ENCODE measurements around the gene ADK.

Gene ADK

GRCh38 chr10:74275755-74276290, 124.8 kb downstream of the ADK start:
- no peak overlapping the region for H3K4me3 Mint-ChIP-seq
- H3K27me3 Mint-ChIP-seq (ENCODE audit: low read depth, poor library complexity) = no peaks in the 10 kb centered on the region
- TF ChIP-seq, protein P1, sequence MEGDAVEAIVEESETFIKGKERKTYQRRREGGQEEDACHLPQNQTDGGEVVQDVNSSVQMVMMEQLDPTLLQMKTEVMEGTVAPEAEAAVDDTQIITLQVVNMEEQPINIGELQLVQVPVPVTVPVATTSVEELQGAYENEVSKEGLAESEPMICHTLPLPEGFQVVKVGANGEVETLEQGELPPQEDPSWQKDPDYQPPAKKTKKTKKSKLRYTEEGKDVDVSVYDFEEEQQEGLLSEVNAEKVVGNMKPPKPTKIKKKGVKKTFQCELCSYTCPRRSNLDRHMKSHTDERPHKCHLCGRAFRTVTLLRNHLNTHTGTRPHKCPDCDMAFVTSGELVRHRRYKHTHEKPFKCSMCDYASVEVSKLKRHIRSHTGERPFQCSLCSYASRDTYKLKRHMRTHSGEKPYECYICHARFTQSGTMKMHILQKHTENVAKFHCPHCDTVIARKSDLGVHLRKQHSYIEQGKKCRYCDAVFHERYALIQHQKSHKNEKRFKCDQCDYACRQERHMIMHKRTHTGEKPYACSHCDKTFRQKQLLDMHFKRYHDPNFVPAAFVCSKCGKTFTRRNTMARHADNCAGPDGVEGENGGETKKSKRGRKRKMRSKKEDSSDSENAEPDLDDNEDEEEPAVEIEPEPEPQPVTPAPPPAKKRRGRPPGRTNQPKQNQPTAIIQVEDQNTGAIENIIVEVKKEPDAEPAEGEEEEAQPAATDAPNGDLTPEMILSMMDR (IDR thresholded peaks at IDR 0.05) = no peak
- H3K4me1 Mint-ChIP-seq = peaks cover 13% of the 10 kb centered on the region
- H3K9me3 Mint-ChIP-seq = no peaks in the 10 kb centered on the region
- no peaks in the 10 kb centered on the region for H3K36me3 Mint-ChIP-seq (ENCODE audit: low read depth)
- no peak for DNase-seq
- no peak overlapping the region for H3K27ac Mint-ChIP-seq

- H3K4me3 Mint-ChIP-seq = no peak overlapping the region
- no peaks in the 10 kb centered on the region for H3K36me3 Mint-ChIP-seq (ENCODE audit: low read depth)
- H3K27ac Mint-ChIP-seq = no peak overlapping the region
- H3K27me3 Mint-ChIP-seq (ENCODE audit: low read depth, poor library complexity) = no peaks in the 10 kb centered on the region
- TF ChIP-seq, protein P1 (IDR thresholded peaks at IDR 0.05) = no peak
- H3K9me3 Mint-ChIP-seq = no peaks in the 10 kb centered on the region
- no peak for DNase-seq
- H3K4me1 Mint-ChIP-seq = peaks cover 13% of the 10 kb centered on the region
Observed at GRCh38 chr10:74276416-74276815, 125.4 kb downstream of the ADK start.

GRCh38 chr10:74282151-74282847, 131.3 kb downstream of the ADK start:
- H3K27ac Mint-ChIP-seq = no peak overlapping the region
- H3K27me3 Mint-ChIP-seq (ENCODE audit: low read depth, poor library complexity) = peaks cover 2% of the 10 kb centered on the region
- DNase-seq = no peak
- TF ChIP-seq, protein P1 (IDR thresholded peaks at IDR 0.05) = no peak
- no peaks in the 10 kb centered on the region for H3K4me1 Mint-ChIP-seq
- peaks cover 5% of the 10 kb centered on the region for H3K9me3 Mint-ChIP-seq
- H3K4me3 Mint-ChIP-seq = no peak overlapping the region
- H3K36me3 Mint-ChIP-seq (ENCODE audit: low read depth) = peaks cover 6% of the 10 kb centered on the region

DNA sequence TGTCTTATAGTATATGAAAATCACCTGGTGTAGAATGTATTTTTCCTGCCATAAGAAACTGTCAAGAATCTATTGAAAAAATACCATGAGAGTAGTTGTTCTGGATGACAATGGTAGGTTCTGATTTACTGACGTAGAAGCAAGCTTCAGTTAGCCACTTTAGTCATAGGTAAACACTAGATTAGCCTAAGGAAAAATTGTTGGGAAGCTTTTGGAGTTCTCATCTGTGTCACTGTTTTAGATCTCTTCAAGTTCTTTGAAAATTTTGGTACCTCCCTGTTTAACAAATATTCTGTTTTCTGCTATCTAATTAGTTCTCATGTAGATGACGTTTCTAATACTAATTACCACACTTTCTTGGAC, 131.8 kb downstream of the ADK start:
- peaks cover 6% of the 10 kb centered on the region for H3K36me3 Mint-ChIP-seq (ENCODE audit: low read depth)
- no peaks in the 10 kb centered on the region for H3K4me1 Mint-ChIP-seq
- H3K27me3 Mint-ChIP-seq (ENCODE audit: low read depth, poor library complexity) = peaks cover 2% of the 10 kb centered on the region
- peaks cover 5% of the 10 kb centered on the region for H3K9me3 Mint-ChIP-seq
- TF ChIP-seq, protein P1 (IDR thresholded peaks at IDR 0.05) = no peak
- H3K4me3 Mint-ChIP-seq = no peak overlapping the region
- no peak overlapping the region for H3K27ac Mint-ChIP-seq
- DNase-seq = no peak

- no peak for DNase-seq
- Mint-ChIP-seq H3K4me3 (no peak overlapping the region), H3K9me3 (peaks cover 5% of the 10 kb centered on the region), H3K4me1 (peaks cover 29% of the 10 kb centered on the region), H3K27me3 (ENCODE audit: low read depth, poor library complexity) (no peaks in the 10 kb centered on the region), H3K36me3 (ENCODE audit: low read depth) (peaks cover 6% of the 10 kb centered on the region), H3K27ac (no peak overlapping the region)
- TF ChIP-seq, protein P1 (IDR thresholded peaks at IDR 0.05) = no peak
Observed at GRCh38 chr10:74289188-74289587, 138.2 kb downstream of the ADK start.

- Mint-ChIP-seq H3K27me3 (ENCODE audit: low read depth, poor library complexity) (no peaks in the 10 kb centered on the region), H3K27ac (peak overlapping the region; percentile 52), H3K4me3 (no peak overlapping the region), H3K36me3 (ENCODE audit: low read depth) (no peaks in the 10 kb centered on the region), H3K4me1 (peaks cover 29% of the 10 kb centered on the region), H3K9me3 (no peaks in the 10 kb centered on the region)
- TF ChIP-seq, protein P1 (IDR thresholded peaks at IDR 0.05) = no peak
- DNase-seq = no peak
Observed at GRCh38 chr10:74289951-74290350, 138.9 kb downstream of the ADK start.

Measured in nephron progenitor cell (in vitro differentiated cells).